Neural progenitor cell (in vitro differentiated cells): ENCODE measurements around the gene PSPH. TPM values are rescaled to one million over a fixed set of nuclear protein-coding genes. Genes with fewer than 3 reads are reported as not detected.
A peak's percentile ranks its signal among the peaks of the same experiment; 100 is the strongest.
"Not testable (repeated sequence)": the region's sequence is repeated elsewhere in the genome, so short reads cannot be mapped to it uniquely, and the experiment has no call there.

Experiments
- DNase-seq: peaks from one replicate; pipeline ENCODE4 v3.0.0-alpha.2; 2016; ENCODE audit warnings: low spot score
- H2AFZ ChIP-seq: fragments of 200-600 bp; sonication (generic); replicated peaks from 2 replicates; pipeline ENCODE4 v1.6.1; 2016; ENCODE audit warnings: antibody characterized with exemption
- H3F3A ChIP-seq: fragments of 200-600 bp; sonication (generic); 2 replicates; pipeline ENCODE4 v1.6.1; 2016; ENCODE audit warnings: antibody characterized with exemption, low read depth
- H3K27ac ChIP-seq: fragments of 200-600 bp; sonication (generic); 2 replicates; pipeline ENCODE4 v1.5.1; 2016; ENCODE audit warnings: mild to moderate bottlenecking
- H3K27me3 ChIP-seq: fragments of 200-600 bp; sonication (generic); 2 replicates; pipeline ENCODE4 v1.6.1; 2016; ENCODE audit warnings: mild to moderate bottlenecking, moderate library complexity
- H3K36me3 ChIP-seq: fragments of 200-600 bp; sonication (generic); 2 replicates; pipeline ENCODE4 v1.5.1; 2016
- H3K4me1 ChIP-seq: fragments of 200-600 bp; sonication (generic); 2 replicates; pipeline ENCODE4 v1.6.1; 2016; ENCODE audit warnings: mixed run types
- H3K4me2 ChIP-seq: fragments of 200-600 bp; sonication (generic); 2 replicates; pipeline ENCODE4 v1.6.1; 2016
- H3K4me3 ChIP-seq: fragments of 200-600 bp; sonication (generic); 2 replicates; pipeline ENCODE4 v1.5.1; 2016
- H3K79me2 ChIP-seq: fragments of 200-600 bp; sonication (generic); 2 replicates; pipeline ENCODE4 v1.6.1; 2016; ENCODE audit warnings: low read depth
- H3K9ac ChIP-seq: fragments of 200-600 bp; sonication (generic); 2 replicates; pipeline ENCODE4 v1.6.1; 2016
- H3K9me3 ChIP-seq: fragments of 200-600 bp; sonication (generic); 2 replicates; pipeline ENCODE4 v1.5.1; 2016; ENCODE audit warnings: low read depth
- H4K20me1 ChIP-seq: fragments of 200-600 bp; sonication (generic); 2 replicates; pipeline ENCODE4 v1.6.1; 2016; ENCODE audit warnings: low read depth
- H3K27ac Mint-ChIP-seq: 3 replicates; pipeline ENCODE4 v1.8.0; 2021; ENCODE audit warnings: mixed read lengths
- H3K27me3 Mint-ChIP-seq: 2 replicates; pipeline ENCODE4 v1.8.0; 2022; ENCODE audit warnings: low read depth, mild to moderate bottlenecking, inconsistent platforms, moderate library complexity, mixed read lengths; ENCODE audit not compliant: insufficient read depth
- H3K36me3 Mint-ChIP-seq: 3 replicates; pipeline ENCODE4 v1.8.0; 2021; ENCODE audit warnings: mixed read lengths
- H3K4me1 Mint-ChIP-seq: 3 replicates; pipeline ENCODE4 v1.8.0; 2021; ENCODE audit warnings: mixed read lengths
- H3K4me3 Mint-ChIP-seq: 3 replicates; pipeline ENCODE4 v1.8.0; 2021; ENCODE audit warnings: mild to moderate bottlenecking, moderate library complexity, mixed read lengths
- H3K9me3 Mint-ChIP-seq: 3 replicates; pipeline ENCODE4 v1.8.0; 2020; ENCODE audit warnings: mixed read lengths
- CTCF ChIP-seq: fragments of 200-600 bp; sonication (generic); IDR thresholded peaks from 2 replicates; pipeline ENCODE4 v1.5.1; 2017; ENCODE audit warnings: antibody characterized with exemption, mild to moderate bottlenecking
- EZH2 ChIP-seq: fragments of 200-600 bp; sonication (generic); IDR thresholded peaks from 2 replicates; pipeline ENCODE4 v1.6.1; 2017; ENCODE audit warnings: antibody characterized with exemption, mild to moderate bottlenecking, moderate library complexity
- EZH2phosphoT487 ChIP-seq: fragments of 200-600 bp; sonication (generic); IDR thresholded peaks from 2 replicates; pipeline ENCODE4 v1.6.1; 2017; ENCODE audit warnings: antibody characterized with exemption
- total RNA-seq: library from RNA; depleted of rRNA; stranded (reverse); fragments of >200 nt; gene quantifications from 2 replicates; pipeline ENCODE4 v1.2.3, GENCODE V29; 2015; ENCODE audit warnings: low replicate concordance

The PSPH gene
- total RNA-seq, 1 donor from 2014 or later, result 54.9 TPM

GRCh38 chr7:56081626-56082340, 30.5 kb upstream of the PSPH start:
- Mint-ChIP-seq H3K4me3 (no peak overlapping the region), H3K9me3 (no peaks in the 10 kb centered on the region), H3K27me3 (peaks cover 4% of the 10 kb centered on the region), H3K4me1 (no peaks in the 10 kb centered on the region), H3K27ac (no peak overlapping the region), H3K36me3 (peaks cover 9% of the 10 kb centered on the region)
- no peaks in the 10 kb centered on the region for H4K20me1 ChIP-seq
- TF ChIP-seq CTCF (no peak), EZH2phosphoT487 (no peak), EZH2 (no peak)
- no peaks in the 10 kb centered on the region for H3F3A ChIP-seq
- H3K4me1 ChIP-seq, result no peaks in the 10 kb centered on the region
- no peaks in the 10 kb centered on the region for H3K27me3 ChIP-seq
- no peaks in the 10 kb centered on the region for H3K36me3 ChIP-seq
- H3K27ac ChIP-seq, result no peak overlapping the region
- H3K9ac ChIP-seq, result no peak overlapping the region
- no peak overlapping the region for H2AFZ ChIP-seq
- no peaks in the 10 kb centered on the region for H3K9me3 ChIP-seq
- H3K79me2 ChIP-seq, result no peaks in the 10 kb centered on the region
- no peak for DNase-seq
- H3K4me2 ChIP-seq, result no peak overlapping the region
- H3K4me3 ChIP-seq, result no peak overlapping the region

- not testable (repeated sequence) for H3K27ac ChIP-seq, DNase-seq, H3K4me3 ChIP-seq, H3K4me1 Mint-ChIP-seq, H3K9me3 ChIP-seq, H3K36me3 ChIP-seq, H4K20me1 ChIP-seq, H3F3A ChIP-seq, H3K4me3 Mint-ChIP-seq, H3K27me3 ChIP-seq, H3K4me1 ChIP-seq, H3K4me2 ChIP-seq, H3K9ac ChIP-seq, H3K27ac Mint-ChIP-seq, H2AFZ ChIP-seq, H3K27me3 Mint-ChIP-seq, H3K79me2 ChIP-seq, H3K9me3 Mint-ChIP-seq
- peaks cover 10% of the 10 kb centered on the region for H3K36me3 Mint-ChIP-seq
Observed at GRCh38 chr7:56080726-56081435, 29.6 kb upstream of the PSPH start.

- Histone ChIP-seq H4K20me1 (no peaks in the 10 kb centered on the region), H2AFZ (no peak overlapping the region), H3K9ac (no peak overlapping the region), H3K27ac (no peak overlapping the region), H3K36me3 (no peaks in the 10 kb centered on the region), H3K4me3 (no peak overlapping the region), H3K79me2 (no peaks in the 10 kb centered on the region), H3K4me1 (no peaks in the 10 kb centered on the region), H3K4me2 (no peak overlapping the region), H3K27me3 (no peaks in the 10 kb centered on the region), H3F3A (no peaks in the 10 kb centered on the region), H3K9me3 (no peaks in the 10 kb centered on the region)
- Mint-ChIP-seq H3K4me1 (no peaks in the 10 kb centered on the region), H3K36me3 (peaks cover 10% of the 10 kb centered on the region), H3K9me3 (no peaks in the 10 kb centered on the region), H3K27me3 (peaks cover 2% of the 10 kb centered on the region), H3K4me3 (no peak overlapping the region), H3K27ac (no peak overlapping the region)
- no peak for TF ChIP-seq EZH2
- peak; percentile 7 for TF ChIP-seq CTCF
- no peak for DNase-seq
Observed at GRCh38 chr7:56079450-56080185, 28.4 kb upstream of the PSPH start.
